HG02798 (cell line): ENCODE measurements around the gene CDH22.

Source experiments
- ATAC-seq: cut with Tn5 transposase; IDR thresholded peaks from one replicate; pipeline ENCODE4 v1.9.1; 2021; ENCODE audit warnings: mild to moderate bottlenecking; ENCODE audit not compliant: unreplicated experiment, poor library complexity

CDH22 gene

GRCh38 chr20:46204594-46205186 lies 103.6 kb downstream of the CDH22 start:
- ATAC-seq: no peak

GRCh38 chr20:46203510-46203837 lies 104.8 kb downstream of the CDH22 start:
- ATAC-seq: no peak

GRCh38 chr20:46202766-46203509 lies 105.4 kb downstream of the CDH22 start:
- ATAC-seq: no peak

GRCh38 chr20:46200582-46201570 lies 107.4 kb downstream of the CDH22 start:
- ATAC-seq: no peak

GRCh38 chr20:46199198-46199597 lies 109.1 kb downstream of the CDH22 start:
- no peak for ATAC-seq

- ATAC-seq: no peak
These were observed 111.3 kb downstream of the CDH22 start for GRCh38 chr20:46196990-46197389.

- no peak for ATAC-seq
These were observed 112.8 kb downstream of the CDH22 start for GRCh38 chr20:46195264-46196036.

- no peak for ATAC-seq
These were observed 113.9 kb downstream of the CDH22 start for GRCh38 chr20:46194409-46194808.

- no peak for ATAC-seq
These were observed 115.8 kb downstream of the CDH22 start for GRCh38 chr20:46192376-46192944.

- no peak for ATAC-seq
These were observed 116.7 kb downstream of the CDH22 start for GRCh38 chr20:46191611-46192010.

GRCh38 chr20:46191168-46191540 lies 117.1 kb downstream of the CDH22 start:
- no peak for ATAC-seq

GRCh38 chr20:46190478-46191167 lies 117.7 kb downstream of the CDH22 start:
- no peak for ATAC-seq

GRCh38 chr20:46188866-46189541 lies 119.3 kb downstream of the CDH22 start:
- ATAC-seq: no peak

GRCh38 chr20:46186210-46186609 lies 122.1 kb downstream of the CDH22 start:
- no peak for ATAC-seq

- ATAC-seq: no peak
These were observed 122.9 kb downstream of the CDH22 start for GRCh38 chr20:46185353-46185752.

- no peak for ATAC-seq
These were observed 124.5 kb downstream of the CDH22 start for GRCh38 chr20:46183768-46184167.

- no peak for ATAC-seq
These were observed 125.8 kb downstream of the CDH22 start for GRCh38 chr20:46182276-46183200.

GRCh38 chr20:46179862-46180261 lies 128.4 kb downstream of the CDH22 start:
- ATAC-seq: no peak
